ENCODE measurements around the gene RMRP.

RMRP gene

GRCh38 chr9:35661756-35662350, 4.0 kb upstream of the RMRP start:
- TF ChIP-seq, protein P1, sequence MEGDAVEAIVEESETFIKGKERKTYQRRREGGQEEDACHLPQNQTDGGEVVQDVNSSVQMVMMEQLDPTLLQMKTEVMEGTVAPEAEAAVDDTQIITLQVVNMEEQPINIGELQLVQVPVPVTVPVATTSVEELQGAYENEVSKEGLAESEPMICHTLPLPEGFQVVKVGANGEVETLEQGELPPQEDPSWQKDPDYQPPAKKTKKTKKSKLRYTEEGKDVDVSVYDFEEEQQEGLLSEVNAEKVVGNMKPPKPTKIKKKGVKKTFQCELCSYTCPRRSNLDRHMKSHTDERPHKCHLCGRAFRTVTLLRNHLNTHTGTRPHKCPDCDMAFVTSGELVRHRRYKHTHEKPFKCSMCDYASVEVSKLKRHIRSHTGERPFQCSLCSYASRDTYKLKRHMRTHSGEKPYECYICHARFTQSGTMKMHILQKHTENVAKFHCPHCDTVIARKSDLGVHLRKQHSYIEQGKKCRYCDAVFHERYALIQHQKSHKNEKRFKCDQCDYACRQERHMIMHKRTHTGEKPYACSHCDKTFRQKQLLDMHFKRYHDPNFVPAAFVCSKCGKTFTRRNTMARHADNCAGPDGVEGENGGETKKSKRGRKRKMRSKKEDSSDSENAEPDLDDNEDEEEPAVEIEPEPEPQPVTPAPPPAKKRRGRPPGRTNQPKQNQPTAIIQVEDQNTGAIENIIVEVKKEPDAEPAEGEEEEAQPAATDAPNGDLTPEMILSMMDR (IDR thresholded peaks at IDR 0.05; ENCODE audit: insufficient read depth, low read length, poor library complexity, severe bottlenecking), result no peak
- H3K27me3 ChIP-seq (replicated peaks; ENCODE audit: control insufficient read depth, insufficient read depth, low read length), result no peaks in the 10 kb centered on the region
- H3K4me3 ChIP-seq (replicated peaks; ENCODE audit: low read depth, low read length), result no peak overlapping the region
- DNase-seq (ENCODE audit: extremely low read depth, insufficient read length), result no peak
- H3K36me3 ChIP-seq (ENCODE audit: control insufficient read depth, insufficient read depth, low read length), result peaks cover 12% of the 10 kb centered on the region

DNA sequence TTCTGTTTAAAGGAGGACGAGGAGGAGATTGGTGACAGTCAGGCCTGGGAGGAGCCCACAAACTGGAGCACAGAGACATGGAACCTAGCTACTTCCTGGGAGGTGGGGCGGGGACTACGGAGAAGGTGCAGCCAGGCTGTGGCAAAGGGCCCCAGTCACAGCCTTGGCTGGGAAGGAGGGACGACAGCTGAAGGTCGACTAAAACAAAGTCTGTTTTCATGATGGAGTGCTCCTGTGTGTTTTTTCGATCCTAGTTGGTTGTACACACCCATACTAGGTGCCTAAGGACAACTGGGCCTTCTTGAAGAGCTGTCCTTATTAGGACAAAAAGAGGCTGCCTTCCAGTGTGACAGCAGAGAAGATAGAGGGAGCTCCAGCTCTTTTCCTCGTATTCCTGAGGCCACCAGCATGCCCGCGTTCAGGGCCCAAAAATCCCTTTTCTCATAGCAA, 3.2 kb upstream of the RMRP start:
- no peak overlapping the region for H3K4me3 ChIP-seq (replicated peaks; ENCODE audit: low read depth, low read length)
- DNase-seq (ENCODE audit: extremely low read depth, insufficient read length), result no peak
- H3K27me3 ChIP-seq (replicated peaks; ENCODE audit: control insufficient read depth, insufficient read depth, low read length), result no peaks in the 10 kb centered on the region
- H3K36me3 ChIP-seq (ENCODE audit: control insufficient read depth, insufficient read depth, low read length), result peaks cover 12% of the 10 kb centered on the region
- TF ChIP-seq, protein P1 (IDR thresholded peaks at IDR 0.05; ENCODE audit: insufficient read depth, low read length, poor library complexity, severe bottlenecking), result peak; percentile 30

DNA sequence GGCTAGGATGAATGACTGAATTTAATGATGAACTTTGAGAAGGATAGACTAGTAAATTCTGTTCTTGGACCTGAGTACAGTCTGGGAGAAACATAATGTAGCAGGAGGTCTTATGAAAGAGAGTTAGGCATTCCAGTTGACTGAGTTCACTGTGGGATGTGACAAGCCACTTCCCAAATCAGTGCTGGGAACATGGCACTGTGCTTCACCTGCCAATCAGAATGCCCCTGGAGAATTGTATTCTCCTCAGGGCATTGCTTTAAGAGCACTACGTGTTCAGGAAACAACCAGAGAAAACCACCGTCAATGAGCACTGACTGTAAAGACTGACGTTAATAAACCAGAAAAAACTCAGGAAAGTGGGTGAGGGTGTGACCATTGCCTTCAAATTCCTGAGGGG, 1.5 kb upstream of the RMRP start:
- Histone ChIP-seq H3K4me3 (replicated peaks; ENCODE audit: low read depth, low read length) (peak overlapping the region; percentile 96), H3K27me3 (replicated peaks; ENCODE audit: control insufficient read depth, insufficient read depth, low read length) (no peaks in the 10 kb centered on the region), H3K36me3 (ENCODE audit: control insufficient read depth, insufficient read depth, low read length) (peaks cover 12% of the 10 kb centered on the region)
- TF ChIP-seq, protein P1 (IDR thresholded peaks at IDR 0.05; ENCODE audit: insufficient read depth, low read length, poor library complexity, severe bottlenecking), result no peak
- no peak for DNase-seq (ENCODE audit: extremely low read depth, insufficient read length)

GRCh38 chr9:35658968-35659220, 1.1 kb upstream of the RMRP start:
- Histone ChIP-seq H3K27me3 (replicated peaks; ENCODE audit: control insufficient read depth, insufficient read depth, low read length) (no peaks in the 10 kb centered on the region), H3K36me3 (ENCODE audit: control insufficient read depth, insufficient read depth, low read length) (peaks cover 12% of the 10 kb centered on the region), H3K4me3 (replicated peaks; ENCODE audit: low read depth, low read length) (peak overlapping the region; percentile 96)
- TF ChIP-seq, protein P1 (IDR thresholded peaks at IDR 0.05; ENCODE audit: insufficient read depth, low read length, poor library complexity, severe bottlenecking), result no peak
- DNase-seq (ENCODE audit: extremely low read depth, insufficient read length), result no peak

DNA sequence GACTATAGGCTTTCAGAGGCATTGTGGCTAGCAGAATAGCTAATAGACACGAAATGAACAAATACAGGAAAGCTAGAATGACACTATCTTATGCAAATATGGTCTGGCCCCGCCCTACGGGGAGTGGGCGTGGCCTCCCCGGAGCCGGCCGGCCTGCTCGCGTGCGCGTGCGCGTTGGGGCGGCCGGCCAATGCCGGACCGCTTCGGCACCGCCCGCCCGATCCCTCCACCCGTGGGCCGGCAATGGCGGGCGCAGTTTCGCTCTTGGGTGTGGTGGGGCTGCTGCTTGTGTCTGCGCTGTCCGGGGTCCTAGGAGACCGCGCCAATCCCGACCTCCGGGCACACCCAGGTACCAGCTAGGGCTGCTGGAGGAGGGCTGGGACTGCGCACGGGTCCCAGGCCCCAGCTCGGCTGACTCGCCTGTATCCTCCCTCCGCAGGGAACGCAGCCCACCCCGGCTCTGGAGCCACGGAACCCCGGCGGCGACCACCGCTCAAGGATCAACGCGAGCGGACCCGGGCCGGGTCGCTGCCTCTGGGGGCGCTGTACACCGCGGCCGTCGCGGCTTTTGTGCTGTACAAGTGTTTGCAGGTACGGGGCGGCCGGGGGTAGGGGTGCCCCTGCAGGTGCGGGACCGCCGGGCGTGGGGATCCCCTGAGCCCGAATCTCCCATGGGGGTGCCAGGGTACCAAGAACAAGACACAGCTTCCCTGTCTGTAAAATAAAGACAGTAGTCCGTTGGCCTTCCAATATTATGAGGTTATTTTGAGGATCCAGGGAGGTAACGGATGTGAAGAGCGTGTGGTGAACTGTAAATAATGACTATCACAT, 533 bp upstream of the RMRP start, which contains the start of gene CCDC107:
Gene CCDC107 (plus strand): TSS at position 156 of the 831 bp plus-strand sequence. CDS start 88 bp downstream, at position 244.
- TF ChIP-seq, protein P1 (IDR thresholded peaks at IDR 0.05; ENCODE audit: insufficient read depth, low read length, poor library complexity, severe bottlenecking), result peak; percentile 82
- DNase-seq (ENCODE audit: extremely low read depth, insufficient read length), result peak; percentile 90
- Histone ChIP-seq H3K27me3 (replicated peaks; ENCODE audit: control insufficient read depth, insufficient read depth, low read length) (no peaks in the 10 kb centered on the region), H3K4me3 (replicated peaks; ENCODE audit: low read depth, low read length) (peak within 1 kb of the TSS; percentile 96), H3K36me3 (ENCODE audit: control insufficient read depth, insufficient read depth, low read length) (peaks cover 12% of the 10 kb centered on the region)
